ENCODE results near the gene MAPK13. TPM values are rescaled to one million over a fixed set of nuclear protein-coding genes. Genes with fewer than 3 reads are reported as not detected.

Gene MAPK13
- polyA plus RNA-seq, 1 donor = 6.8 TPM

DNA sequence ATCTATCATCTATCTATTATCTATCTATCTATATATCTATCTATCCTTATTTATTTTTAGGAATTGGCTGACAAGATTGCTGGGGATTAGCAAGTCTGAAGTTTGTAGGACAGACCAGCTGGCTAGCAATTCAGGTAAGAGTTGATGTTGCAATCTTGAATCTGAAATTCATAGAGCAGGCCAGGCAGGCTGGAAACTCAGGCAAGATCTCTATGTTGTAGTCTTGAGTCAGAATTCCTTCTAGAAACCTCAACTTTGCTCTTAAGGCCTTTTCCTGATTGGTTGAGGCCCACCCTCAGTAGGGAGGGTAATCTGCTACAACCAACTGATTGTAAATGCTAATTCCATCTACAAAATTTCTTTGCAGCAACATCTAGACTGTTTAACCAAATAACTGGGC lies 19.2 kb downstream of the MAPK13 start:
- DNase-seq (ENCODE audit: low read depth) = no peak

DNA sequence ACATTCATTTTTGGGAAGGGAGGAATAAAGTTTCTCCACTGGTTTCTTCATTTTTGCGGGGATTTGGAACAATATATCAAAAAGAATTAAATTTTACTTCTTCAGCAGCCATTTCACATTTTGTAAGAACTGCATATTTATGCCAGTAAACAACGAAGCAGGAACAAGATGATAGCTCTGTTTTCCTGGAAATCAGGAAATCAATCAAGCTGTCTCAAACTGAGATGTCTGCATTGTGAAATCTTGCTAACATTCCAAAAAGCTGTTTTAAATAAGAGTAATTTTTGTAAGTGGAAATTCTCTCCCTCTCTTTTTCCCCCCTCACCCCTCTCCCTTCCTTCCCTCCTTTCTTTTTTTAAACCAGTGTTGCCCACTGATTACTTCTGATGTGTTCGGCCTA lies 20.0 kb downstream of the MAPK13 start:
- DNase-seq (ENCODE audit: low read depth) = no peak

GRCh38 chr6:36154286-36154685 lies 24.0 kb downstream of the MAPK13 start:
- DNase-seq (ENCODE audit: low read depth) = no peak

- DNase-seq (ENCODE audit: low read depth) = no peak
Measured at GRCh38 chr6:36155662-36156061, 25.3 kb downstream of the MAPK13 start.

- no peak for DNase-seq (ENCODE audit: low read depth)
Measured at GRCh38 chr6:36160147-36160760, 29.9 kb downstream of the MAPK13 start.

DNA sequence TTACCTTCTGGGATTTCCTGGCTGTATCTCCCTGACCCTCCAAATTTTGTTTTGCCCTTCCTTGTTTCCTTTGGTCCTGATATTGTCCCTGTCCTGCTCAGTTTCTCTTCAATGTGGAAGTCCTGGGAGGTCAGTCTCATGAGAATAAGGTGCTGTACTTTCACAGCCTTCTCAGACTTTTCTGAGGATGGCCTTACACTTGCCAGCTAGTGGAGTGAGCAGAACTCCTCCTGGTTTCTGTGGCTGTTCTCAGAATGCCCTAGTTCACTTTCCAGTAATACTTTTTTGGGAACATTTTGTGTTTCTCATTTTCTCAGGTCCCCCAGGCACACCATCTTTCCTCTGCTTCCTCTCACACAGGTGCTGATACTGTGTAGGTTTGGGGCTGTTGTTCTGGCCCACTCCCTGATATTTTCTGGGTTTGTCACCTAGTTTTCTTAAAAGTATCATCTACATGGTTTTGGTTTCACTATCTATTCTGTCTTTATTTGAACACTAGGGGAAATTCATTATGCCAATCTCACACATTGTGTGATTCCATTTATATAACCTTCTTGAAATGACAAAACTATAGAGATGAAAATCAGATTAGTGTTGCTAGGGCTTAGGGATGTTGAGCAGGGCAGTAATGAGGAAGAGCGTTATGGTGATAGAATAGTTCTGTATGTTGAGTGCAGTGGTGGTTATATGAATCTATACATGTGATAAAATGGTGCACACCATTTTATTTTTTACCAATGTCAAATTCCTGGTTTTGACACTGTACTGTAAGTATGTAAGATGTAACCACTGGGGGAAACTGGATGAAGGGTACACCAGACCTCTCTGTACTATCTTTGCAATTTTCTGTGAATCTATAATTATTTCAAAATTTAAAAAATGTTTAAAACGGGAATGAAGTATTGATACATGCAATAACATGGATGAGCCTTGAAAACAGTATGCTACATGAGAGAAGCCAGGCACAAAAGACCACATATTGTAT lies 39.0 kb downstream of the MAPK13 start:
- no peak for DNase-seq (ENCODE audit: low read depth)

DNA sequence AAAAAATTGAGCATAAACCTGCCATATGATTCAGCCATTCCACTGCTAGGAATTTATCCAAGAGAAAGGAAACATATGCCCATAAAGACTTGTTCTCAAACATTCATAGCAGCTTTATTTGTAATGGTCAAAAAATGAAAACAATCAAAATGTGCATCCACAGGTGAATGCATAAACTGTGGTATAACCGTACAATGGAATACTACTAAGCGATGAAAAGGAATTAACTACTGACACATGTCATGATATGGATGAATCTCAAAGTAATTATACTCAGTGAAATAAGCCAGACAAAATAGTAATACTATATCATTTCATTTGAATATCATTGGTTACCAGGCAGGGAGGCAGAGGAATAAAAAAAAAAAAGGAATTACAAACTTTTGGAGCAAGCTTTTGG lies 40.4 kb downstream of the MAPK13 start:
- DNase-seq (ENCODE audit: low read depth) = no peak

DNA sequence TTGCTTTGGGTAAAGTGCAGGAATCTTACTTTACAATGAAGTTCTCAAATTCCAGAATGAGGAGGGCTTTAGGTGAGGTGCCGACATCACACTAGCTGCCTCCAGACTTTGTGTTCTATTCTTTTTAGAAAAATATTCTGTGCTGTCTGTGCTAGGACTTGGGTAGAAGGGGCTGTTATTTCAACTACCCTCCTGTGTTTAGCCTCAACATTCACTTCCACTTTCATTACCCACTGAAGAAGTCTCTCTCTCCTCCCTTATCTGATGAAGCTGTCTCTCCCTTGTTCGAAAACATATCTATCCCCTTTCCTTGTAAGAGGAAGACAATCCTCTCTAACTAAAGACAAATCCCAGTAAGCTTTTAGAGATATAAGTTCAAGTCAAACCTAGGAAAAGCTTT lies 41.3 kb downstream of the MAPK13 start:
- no peak for DNase-seq (ENCODE audit: low read depth)

- no peak for DNase-seq (ENCODE audit: low read depth)
Measured at GRCh38 chr6:36177166-36177565, 46.9 kb downstream of the MAPK13 start.

DNA sequence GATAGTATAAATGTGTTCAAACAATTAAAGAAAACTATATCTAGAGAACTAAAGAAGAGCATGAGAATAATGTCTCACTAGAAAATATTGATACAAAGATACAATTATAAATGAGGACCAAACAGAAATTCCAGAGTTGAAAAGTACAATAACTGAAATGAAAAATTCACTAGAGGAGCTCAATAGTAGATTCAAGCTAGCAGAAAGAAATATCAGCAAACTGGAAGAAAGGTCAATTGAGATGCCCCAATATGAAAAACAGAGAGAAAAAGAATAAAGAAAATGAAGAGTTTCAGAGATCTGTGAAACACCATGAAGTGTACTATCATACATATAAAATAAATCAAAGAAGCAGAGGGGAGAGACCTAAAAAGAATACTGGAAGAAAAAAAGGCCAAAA lies 48.2 kb downstream of the MAPK13 start:
- no peak for DNase-seq (ENCODE audit: low read depth)

GRCh38 chr6:36180126-36180525 lies 49.8 kb downstream of the MAPK13 start:
- no peak for DNase-seq (ENCODE audit: low read depth)

- no peak for DNase-seq (ENCODE audit: low read depth)
Measured at GRCh38 chr6:36184311-36184710, 54.0 kb downstream of the MAPK13 start.

DNA sequence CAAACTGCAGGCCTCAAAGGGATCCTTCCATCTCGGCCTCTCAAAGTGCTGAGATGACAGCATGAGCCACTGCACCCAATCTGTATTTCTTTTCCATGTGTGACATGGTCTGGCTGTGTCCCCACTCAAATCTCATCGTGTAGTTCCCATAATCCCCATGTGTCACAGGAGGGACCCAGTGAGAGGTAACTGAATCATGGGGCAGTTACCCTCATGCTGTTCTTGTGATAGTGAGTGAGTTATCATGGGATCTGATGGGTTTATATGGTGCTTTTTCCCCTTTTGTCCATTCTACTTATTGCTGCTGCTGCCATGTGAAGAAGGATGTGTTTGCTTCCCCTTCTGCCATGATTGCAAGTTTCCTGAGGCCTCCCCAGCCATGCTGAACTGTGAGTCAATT lies 55.9 kb downstream of the MAPK13 start:
- DNase-seq (ENCODE audit: low read depth) = no peak

GRCh38 chr6:36187446-36187845 lies 57.1 kb downstream of the MAPK13 start:
- no peak for DNase-seq (ENCODE audit: low read depth)

Other genes with a start within 250 kb of the MAPK13 start
- gene SRPK1, start 209.4 kb upstream of the MAPK13 start, polyA plus RNA-seq (ENCODE audit: insufficient read length) = 15.6 TPM
- 0.22 TPM for gene SLC26A8, start 105.9 kb upstream of the MAPK13 start, polyA plus RNA-seq (ENCODE audit: insufficient read length)
- gene MAPK14, start 102.7 kb upstream of the MAPK13 start, polyA plus RNA-seq (ENCODE audit: insufficient read length) = 34.0 TPM
- 24.4 TPM for gene BRPF3, start 66.2 kb downstream of the MAPK13 start, polyA plus RNA-seq (ENCODE audit: insufficient read length)
- gene PNPLA1, start 139.5 kb downstream of the MAPK13 start, polyA plus RNA-seq (ENCODE audit: insufficient read length) = 0.06 TPM
- gene BNIP5, start 206.4 kb downstream of the MAPK13 start, polyA plus RNA-seq (ENCODE audit: insufficient read length) = 0.09 TPM